Fibroblast of villous mesenchyme (primary cell): ENCODE data around the gene IRF7. TPM values are rescaled to one million over a fixed set of nuclear protein-coding genes. Genes with fewer than 3 reads are reported as not detected.

ENCODE experiments used
- DNase-seq: peaks from one replicate; pipeline ENCODE4 v3.0.0-alpha.2; 2010; ENCODE audit warnings: low read depth
- H3K4me3 ChIP-seq: 2 replicates; pipeline ENCODE4 v1.5.1; 2011; ENCODE audit warnings: low read depth, mild to moderate bottlenecking, low read length
- total RNA-seq: library from RNA; depleted of rRNA; stranded (reverse); fragments of >200 nt; gene quantifications from 2 replicates; pipeline ENCODE4 v1.2.3, GENCODE V29; 2012
- TF ChIP-seq, protein P1 (sequence below): IDR thresholded peaks from 2 replicates; pipeline ENCODE4 v1.5.1; 2012; ENCODE audit warnings: low read depth, mild to moderate bottlenecking, low read length; ENCODE audit not compliant: insufficient read depth

Gene IRF7
- total RNA-seq, 1 donor, result 8.2 TPM

DNA sequence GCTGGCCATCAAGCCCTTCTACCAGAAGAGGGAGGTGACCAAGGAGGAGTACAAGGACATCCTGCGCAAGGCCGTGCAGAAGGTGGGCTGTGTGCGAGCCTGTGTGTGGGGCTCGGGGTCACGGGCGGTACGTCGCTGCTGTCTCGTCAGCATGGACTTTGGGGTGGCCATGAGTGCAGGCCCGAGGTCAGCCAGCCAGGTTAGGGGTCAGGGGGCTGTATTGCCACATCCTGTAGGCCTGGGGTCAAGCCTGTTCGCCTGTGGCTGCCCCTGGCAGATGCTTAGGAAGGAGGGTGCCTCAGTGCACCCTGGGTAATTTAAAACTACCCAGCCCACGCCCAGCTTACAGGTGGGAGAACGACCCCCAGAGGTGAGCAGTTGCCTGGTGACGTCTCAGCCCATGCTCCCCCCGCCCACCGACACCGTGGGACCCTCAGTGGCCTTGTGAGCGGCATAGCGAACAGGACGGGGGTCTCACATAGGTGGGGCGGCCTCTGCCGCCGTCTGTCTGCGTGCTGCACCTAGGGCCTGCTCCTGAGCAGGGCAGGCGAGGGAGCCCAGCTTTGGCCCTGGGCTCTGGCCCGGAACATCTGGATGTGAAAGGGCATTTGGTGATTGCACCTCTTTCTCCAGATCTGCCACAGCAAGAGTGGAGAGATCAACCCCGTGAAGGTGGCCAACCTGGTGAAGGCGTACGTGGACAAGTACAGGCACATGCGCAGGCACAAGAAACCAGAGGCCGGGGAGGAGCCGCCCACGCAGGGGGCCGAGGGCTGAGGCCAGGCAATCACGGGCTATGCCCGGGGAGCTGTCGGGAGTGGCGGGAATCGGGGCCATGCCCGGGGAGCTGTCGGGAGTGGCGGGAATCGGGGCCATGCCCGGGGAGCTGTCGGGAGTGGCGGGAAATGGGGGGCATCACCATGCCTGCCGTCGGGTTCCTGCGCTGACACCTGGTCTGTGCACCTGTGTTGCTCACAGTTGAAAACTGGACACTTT, 4.5 kb downstream of the IRF7 start:
- no peak for DNase-seq
- no peak overlapping the region for H3K4me3 ChIP-seq
- TF ChIP-seq, protein P1, sequence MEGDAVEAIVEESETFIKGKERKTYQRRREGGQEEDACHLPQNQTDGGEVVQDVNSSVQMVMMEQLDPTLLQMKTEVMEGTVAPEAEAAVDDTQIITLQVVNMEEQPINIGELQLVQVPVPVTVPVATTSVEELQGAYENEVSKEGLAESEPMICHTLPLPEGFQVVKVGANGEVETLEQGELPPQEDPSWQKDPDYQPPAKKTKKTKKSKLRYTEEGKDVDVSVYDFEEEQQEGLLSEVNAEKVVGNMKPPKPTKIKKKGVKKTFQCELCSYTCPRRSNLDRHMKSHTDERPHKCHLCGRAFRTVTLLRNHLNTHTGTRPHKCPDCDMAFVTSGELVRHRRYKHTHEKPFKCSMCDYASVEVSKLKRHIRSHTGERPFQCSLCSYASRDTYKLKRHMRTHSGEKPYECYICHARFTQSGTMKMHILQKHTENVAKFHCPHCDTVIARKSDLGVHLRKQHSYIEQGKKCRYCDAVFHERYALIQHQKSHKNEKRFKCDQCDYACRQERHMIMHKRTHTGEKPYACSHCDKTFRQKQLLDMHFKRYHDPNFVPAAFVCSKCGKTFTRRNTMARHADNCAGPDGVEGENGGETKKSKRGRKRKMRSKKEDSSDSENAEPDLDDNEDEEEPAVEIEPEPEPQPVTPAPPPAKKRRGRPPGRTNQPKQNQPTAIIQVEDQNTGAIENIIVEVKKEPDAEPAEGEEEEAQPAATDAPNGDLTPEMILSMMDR, result no peak

DNA sequence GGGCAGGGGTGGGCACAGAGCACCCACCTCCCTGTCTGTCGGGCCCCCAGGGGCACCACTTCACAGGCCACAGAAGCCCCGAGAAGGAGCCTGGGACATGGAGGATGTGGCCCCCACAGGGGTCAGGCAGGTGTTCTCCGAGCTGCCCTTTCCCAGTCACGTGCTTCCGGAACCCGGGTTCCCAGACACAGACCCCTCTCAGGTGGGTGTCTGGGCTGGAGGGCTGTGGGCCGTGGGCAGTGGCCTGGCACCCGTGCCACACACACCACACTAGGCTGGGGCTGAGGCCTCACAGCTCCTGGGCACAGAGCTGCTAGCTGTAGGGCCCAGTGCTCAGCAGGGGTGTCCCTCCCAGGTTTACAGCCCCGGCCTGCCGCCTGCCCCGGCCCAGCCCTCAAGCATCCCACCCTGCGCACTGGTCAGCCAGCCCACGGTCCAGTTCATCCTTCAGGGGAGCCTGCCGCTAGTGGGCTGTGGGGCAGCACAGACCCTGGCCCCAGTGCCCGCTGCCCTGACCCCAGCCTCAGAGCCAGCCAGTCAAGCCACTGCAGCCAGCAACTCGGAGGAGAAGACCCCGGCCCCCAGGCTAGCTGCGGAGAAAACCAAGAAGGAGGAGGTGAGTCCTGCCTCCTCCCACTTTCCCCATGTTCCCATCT, 5.5 kb downstream of the IRF7 start:
- DNase-seq, result no peak
- H3K4me3 ChIP-seq, result no peak overlapping the region
- TF ChIP-seq, protein P1, result no peak

DNA sequence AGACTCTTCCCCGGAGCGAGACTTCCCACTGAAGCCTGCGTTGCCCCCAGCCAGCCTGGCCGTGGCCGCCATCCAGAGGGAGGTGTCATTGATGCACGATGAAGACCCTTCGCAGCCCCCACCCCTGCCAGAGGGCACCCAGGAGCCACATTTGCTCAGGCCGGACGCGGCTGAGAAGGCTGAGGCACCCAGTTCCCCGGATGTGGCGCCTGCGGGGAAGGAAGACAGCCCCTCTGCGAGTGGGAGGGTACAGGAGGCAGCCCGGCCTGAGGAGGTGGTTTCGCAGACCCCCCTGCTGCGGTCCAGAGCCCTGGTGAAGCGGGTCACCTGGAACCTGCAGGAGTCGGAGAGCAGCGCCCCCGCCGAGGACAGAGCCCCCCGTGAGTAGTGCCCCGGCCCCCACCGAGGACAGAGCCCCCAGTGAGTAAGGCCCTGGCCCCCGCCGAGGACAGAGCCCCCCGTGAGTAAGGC, 6.4 kb downstream of the IRF7 start:
- TF ChIP-seq, protein P1, result no peak
- no peak for DNase-seq
- H3K4me3 ChIP-seq, result no peak overlapping the region

- TF ChIP-seq, protein P1, result no peak
- DNase-seq, result no peak
- no peak overlapping the region for H3K4me3 ChIP-seq
Measured at GRCh38 chr11:608791-609251, 6.9 kb downstream of the IRF7 start.

GRCh38 chr11:607971-608659, 7.6 kb downstream of the IRF7 start:
- DNase-seq, result no peak
- TF ChIP-seq, protein P1, result no peak
- H3K4me3 ChIP-seq, result no peak overlapping the region

GRCh38 chr11:607020-607780, 8.6 kb downstream of the IRF7 start:
- TF ChIP-seq, protein P1, result no peak
- no peak for DNase-seq
- H3K4me3 ChIP-seq, result no peak overlapping the region
